ENCODE results near the gene USP37. TPM values are rescaled to one million over a fixed set of nuclear protein-coding genes. Genes with fewer than 3 reads are reported as not detected.

USP37 gene
- total RNA-seq, 1 experiment from 2014 or later, result 19.1 TPM

DNA sequence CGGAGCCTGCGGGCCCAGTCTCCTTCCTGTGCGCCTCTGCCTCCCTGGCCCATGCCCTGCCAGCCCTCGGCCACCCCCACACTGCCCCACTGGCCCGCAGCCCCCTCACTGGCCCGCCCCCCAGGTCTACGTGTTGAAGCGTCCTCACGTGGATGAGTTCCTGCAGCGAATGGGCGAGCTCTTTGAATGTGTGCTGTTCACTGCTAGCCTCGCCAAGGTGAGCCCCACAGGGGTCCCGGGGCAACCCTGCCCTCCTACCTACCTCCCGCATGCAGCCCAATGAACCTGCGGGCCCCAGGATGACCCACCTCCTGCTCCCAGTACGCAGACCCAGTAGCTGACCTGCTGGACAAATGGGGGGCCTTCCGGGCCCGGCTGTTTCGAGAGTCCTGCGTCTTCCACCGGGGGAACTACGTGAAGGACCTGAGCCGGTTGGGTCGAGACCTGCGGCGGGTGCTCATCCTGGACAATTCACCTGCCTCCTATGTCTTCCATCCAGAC is 165.2 kb downstream of the USP37 start:
- no peak for DNase-seq (ENCODE audit: low spot score)

DNA sequence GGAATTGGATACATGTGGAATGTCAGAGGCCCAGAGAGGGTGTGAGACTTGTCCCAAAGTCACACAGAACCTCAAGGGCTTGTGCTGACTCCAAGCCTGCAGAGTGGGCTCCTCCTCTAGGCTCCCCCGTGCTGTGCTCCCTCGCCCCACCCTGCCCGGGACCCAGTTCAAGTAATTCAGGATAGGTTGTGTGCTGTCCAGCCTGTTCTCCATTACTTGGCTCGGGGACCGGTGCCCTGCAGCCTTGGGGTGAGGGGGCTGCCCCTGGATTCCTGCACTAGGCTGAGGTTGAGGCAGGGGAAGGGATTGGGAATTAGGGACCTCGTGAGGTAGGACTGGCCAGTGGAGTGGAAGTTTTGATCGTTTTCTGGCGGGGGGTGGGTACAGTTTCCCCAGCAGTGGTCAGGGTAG is 165.7 kb downstream of the USP37 start:
- DNase-seq (ENCODE audit: low spot score), result no peak

GRCh38 chr2:218401890-218402289 is 166.3 kb downstream of the USP37 start:
- no peak for DNase-seq (ENCODE audit: low spot score)

GRCh38 chr2:218400930-218401881 is 166.9 kb downstream of the USP37 start:
- DNase-seq (ENCODE audit: low spot score), result no peak

Other genes with a start within 250 kb of the USP37 start
- gene CATIP, start 211.5 kb downstream of the USP37 start, total RNA-seq (2014; rRNA removed; shearing (Covaris generic)), result not detected in 2 replicates
- 0.19 TPM in 1 of 2 replicates, not detected in the other for gene SLC11A1, start 186.1 kb downstream of the USP37 start, total RNA-seq (2014; rRNA removed; shearing (Covaris generic))
- gene CTDSP1, start 168.5 kb downstream of the USP37 start, total RNA-seq (2014; rRNA removed; shearing (Covaris generic)), result 44.9 and 65.3 TPM in 2 replicates
- gene VIL1, start 149.2 kb downstream of the USP37 start, total RNA-seq (2014; rRNA removed; shearing (Covaris generic)), result not detected in 2 replicates
- 99.4 and 114 TPM in 2 replicates for gene CNOT9, start 488 bp upstream of the USP37 start, total RNA-seq (2014; rRNA removed; shearing (Covaris generic))
- 1.3 and 6.9 TPM in 2 replicates for gene PLCD4, start 39.5 kb upstream of the USP37 start, total RNA-seq (2014; rRNA removed; shearing (Covaris generic))
- 14.1 and 18.3 TPM in 2 replicates for gene ZNF142, start 91.3 kb upstream of the USP37 start, total RNA-seq (2014; rRNA removed; shearing (Covaris generic))
- 38.9 and 40.7 TPM in 2 replicates for gene BCS1L, start 91.3 kb upstream of the USP37 start, total RNA-seq (2014; rRNA removed; shearing (Covaris generic))
- gene RNF25, start 103.7 kb upstream of the USP37 start, total RNA-seq (2014; rRNA removed; shearing (Covaris generic)), result 53.5 and 63.0 TPM in 2 replicates
- gene STK36, start 103.7 kb upstream of the USP37 start, total RNA-seq (2014; rRNA removed; shearing (Covaris generic)), result 29.5 and 33.0 TPM in 2 replicates
- gene TTLL4, start 142.5 kb upstream of the USP37 start, total RNA-seq (2014; rRNA removed; shearing (Covaris generic)), result 11.0 and 12.4 TPM in 2 replicates
- 0.07 TPM in 1 of 2 replicates, not detected in the other for gene CYP27A1, start 213.8 kb upstream of the USP37 start, total RNA-seq (2014; rRNA removed; shearing (Covaris generic))

Data from A172 (cell line).